GM18951 (cell line): Measurements from ENCODE around the gene DDX54.
"Not testable (repeated sequence)": the region's sequence is repeated elsewhere in the genome, so short reads cannot be mapped to it uniquely, and the experiment has no call there.

Experiments
- POLR2A ChIP-seq: IDR thresholded peaks from 4 replicates; pipeline ENCODE4 v1.6.1; 2011; ENCODE audit warnings: mild to moderate bottlenecking; ENCODE audit not compliant: insufficient read length, insufficient read depth; ENCODE audit errors: extremely low read depth
- in situ Hi-C: fragments of 300-500 bp; cut with MboI; formaldehyde crosslinking; loops from one replicate; pipeline ENCODE4 v1.12.0; 2022; ENCODE audit warnings: low sequenced_read_pairs, mixed read lengths, inconsistent platforms; ENCODE audit not compliant: unreplicated experiment

The DDX54 gene

GRCh38 chr12:113143959-113144358, 41.3 kb downstream of the DDX54 start:
- no peak for TF ChIP-seq POLR2A
- in situ Hi-C loops = no loop called here

- in situ Hi-C loops = no loop called here
- TF ChIP-seq POLR2A = no peak
These were observed 42.4 kb downstream of the DDX54 start for GRCh38 chr12:113142886-113143332.

DNA sequence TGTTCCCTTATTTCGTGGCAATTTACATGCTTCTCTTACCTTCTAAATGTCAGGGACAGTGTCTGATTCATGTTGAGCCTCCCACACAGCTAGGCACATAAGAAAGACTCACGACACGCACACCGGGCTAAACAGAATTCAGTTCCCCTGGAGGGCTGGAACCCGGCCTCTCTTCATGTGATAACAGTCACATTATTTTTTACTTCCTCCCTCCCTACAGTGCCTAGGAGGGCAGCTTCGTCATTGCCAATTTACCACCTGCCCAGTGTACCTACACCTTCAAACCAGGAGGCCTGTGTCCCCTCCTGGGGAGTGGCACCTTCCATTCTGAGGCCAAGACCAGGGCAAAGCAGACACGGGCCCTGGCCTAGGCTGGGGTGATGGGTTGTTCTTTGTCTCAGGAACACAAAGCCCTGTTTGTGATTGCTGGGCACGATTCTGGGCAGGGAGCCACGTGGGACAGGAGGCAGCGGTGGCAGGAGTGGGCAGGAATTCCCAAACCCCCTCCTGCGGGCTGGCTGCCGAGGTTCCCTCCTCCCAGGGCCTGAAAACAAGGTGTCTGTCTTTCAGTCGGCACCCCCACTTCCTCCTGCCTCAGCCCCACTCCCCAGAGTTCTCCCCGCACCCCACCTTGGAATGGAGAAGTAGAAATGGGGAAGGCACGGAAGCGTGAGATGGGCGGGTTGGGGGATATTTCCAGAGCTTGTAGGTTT, 42.9 kb downstream of the DDX54 start:
- TF ChIP-seq POLR2A = no peak
- in situ Hi-C loops = no loop called here

- in situ Hi-C loops = not testable (repeated sequence)
These were observed 43.6 kb downstream of the DDX54 start for GRCh38 chr12:113141716-113142115.

GRCh38 chr12:113140706-113141105, 44.6 kb downstream of the DDX54 start:
- TF ChIP-seq POLR2A = no peak
- in situ Hi-C loops = no loop called here

GRCh38 chr12:113138826-113139225, 46.5 kb downstream of the DDX54 start:
- TF ChIP-seq POLR2A = no peak
- in situ Hi-C loops = no loop called here

DNA sequence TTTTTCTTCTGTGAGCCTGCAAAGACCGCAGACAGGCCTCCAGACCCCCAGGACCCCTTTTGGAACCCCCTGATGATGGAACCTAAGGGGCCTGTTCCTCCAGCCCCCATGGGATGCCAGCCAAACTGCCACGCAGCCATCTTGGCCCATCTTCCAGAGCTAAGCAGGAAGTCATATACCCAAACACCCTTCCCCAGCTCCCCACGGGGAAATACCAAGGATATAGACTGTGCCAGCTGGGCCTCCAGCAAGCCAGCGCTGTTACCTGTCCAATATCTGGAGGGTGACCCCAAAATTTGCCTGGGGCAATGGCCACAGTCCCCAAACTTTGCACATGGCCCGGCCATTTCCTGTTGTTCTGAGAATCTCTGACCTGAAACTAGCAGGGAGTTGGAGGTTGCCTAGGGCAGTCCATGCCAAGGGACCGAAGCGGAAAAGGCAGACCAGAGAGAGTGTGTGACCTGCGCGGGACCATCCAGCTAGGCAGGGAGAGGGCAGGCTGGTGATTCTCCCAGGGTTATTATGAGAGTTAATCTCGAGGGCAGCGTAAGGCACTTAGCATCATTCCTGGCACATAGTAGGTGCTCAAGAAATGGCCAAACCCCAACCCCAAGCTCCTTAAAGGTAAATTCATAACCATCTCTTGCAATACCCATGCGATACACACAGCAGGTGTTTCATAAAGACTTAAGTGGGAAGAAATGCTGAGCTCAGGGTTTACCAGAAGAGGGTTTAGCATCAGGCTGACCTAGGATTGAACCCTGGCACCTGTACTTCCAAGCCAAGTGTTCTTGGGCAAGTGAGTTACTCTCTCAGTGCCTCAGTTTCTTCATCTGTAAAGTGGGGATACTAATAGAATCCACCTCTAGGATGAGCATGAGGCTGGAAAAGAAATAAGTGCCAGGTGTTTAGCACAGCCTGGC, 47.2 kb downstream of the DDX54 start:
- in situ Hi-C loops = no loop called here
- TF ChIP-seq POLR2A = no peak

GRCh38 chr12:113136990-113137511, 48.2 kb downstream of the DDX54 start:
- no peak for TF ChIP-seq POLR2A
- in situ Hi-C loops = no loop called here

DNA sequence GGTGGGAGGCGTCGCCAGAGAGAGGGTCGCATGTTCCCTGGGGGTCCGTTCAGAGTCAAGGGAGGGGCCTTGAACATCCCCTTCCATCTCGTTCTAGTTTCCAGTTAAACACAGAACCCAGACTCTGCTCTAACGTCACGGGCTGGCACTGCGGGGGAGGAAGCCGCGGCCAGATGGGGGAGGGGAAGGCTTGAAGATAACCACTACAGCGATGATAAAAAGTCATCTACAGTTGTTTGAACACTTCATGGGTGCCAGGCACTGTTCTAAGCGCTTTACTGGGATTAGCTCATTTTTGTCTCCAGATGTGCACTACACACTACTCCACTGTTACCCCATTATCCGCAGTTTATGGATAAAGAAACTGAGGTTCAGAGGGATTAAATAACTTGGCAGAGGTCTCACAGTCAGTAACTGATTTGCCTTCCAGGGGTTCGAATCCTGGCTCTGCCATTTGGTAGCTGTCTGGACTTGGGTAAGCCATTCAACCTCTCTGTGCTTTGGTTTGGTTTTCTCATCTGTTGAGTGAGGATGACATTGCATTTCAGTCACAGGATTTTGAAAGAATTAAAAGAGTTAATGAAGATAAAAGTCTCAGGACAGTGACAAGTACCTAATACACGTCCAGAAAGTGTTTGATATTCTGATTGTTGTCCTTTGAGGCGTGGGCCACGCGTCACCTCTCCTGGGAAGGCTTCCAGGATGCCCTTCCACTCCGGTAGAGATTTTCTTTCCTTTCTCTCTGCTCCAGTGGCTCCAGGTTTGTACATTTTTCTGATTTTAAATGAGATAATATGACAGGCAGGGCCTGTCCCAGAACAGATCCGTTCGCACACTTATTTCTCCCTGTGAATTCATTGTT, 48.9 kb downstream of the DDX54 start:
- TF ChIP-seq POLR2A = no peak
- in situ Hi-C loops = no loop called here

- in situ Hi-C loops = no loop called here
- no peak for TF ChIP-seq POLR2A
These were observed 49.8 kb downstream of the DDX54 start, which contains the start of gene RASAL1 for GRCh38 chr12:113135178-113136127. Gene RASAL1, minus strand, starts transcription at chr12:113135761. Its CDS starts 299 bp downstream, at chr12:113135462.

- in situ Hi-C loops = no loop called here
These were observed 50.7 kb downstream of the DDX54 start for GRCh38 chr12:113134521-113134951.

GRCh38 chr12:113134071-113134470, 51.2 kb downstream of the DDX54 start:
- in situ Hi-C loops = no loop called here
- TF ChIP-seq POLR2A = no peak

More at GRCh38 chr12:113134521-113134951, 50.7 kb downstream of the DDX54 start:
- TF ChIP-seq POLR2A = no peak

- no peak for TF ChIP-seq POLR2A
- in situ Hi-C loops = no loop called here
These were observed 51.6 kb downstream of the DDX54 start for GRCh38 chr12:113133666-113134065.
